Stomach (tissue), 9 donors: ENCODE data around the gene PCNT. TPM values are rescaled to one million over a fixed set of nuclear protein-coding genes. Genes with fewer than 3 reads are reported as not detected.
A peak's percentile ranks its signal among the peaks of the same experiment; 100 is the strongest.

Experiments
- DNase-seq, 2 donors: peaks; one replicate each; pipeline versions ENCODE4 v3.0.0 to v3.0.0-alpha.2; 2013 to 2019
- H3K27ac ChIP-seq, 5 donors: fragments of 200-600 bp in 4 of 5; sonication (generic) in 4 of 5; one replicate each; pipeline ENCODE4 v1.5.1; 2013 to 2019; ENCODE audit warnings: mild to moderate bottlenecking in 1 of 5, moderate library complexity in 1 of 5
- H3K27me3 ChIP-seq, 3 donors: fragments of 200-600 bp; sonication (generic); one replicate each; pipeline ENCODE4 v1.5.1; 2017 to 2019; ENCODE audit warnings: mixed run types in 1 of 3
- H3K36me3 ChIP-seq, 4 donors: fragments of 200-600 bp; sonication (generic); 1 replicate in 3 of 4; 2 replicates in 1 of 4; pipeline ENCODE4 v1.5.1; 2016 to 2019
- H3K4me1 ChIP-seq, 4 donors: fragments of 200-600 bp; sonication (generic); one replicate each; pipeline ENCODE4 v1.5.1; 2016 to 2019
- H3K4me3 ChIP-seq, 4 donors: fragments of 200-600 bp; sonication (generic) in 3 of 4; one replicate each; pipeline ENCODE4 v1.5.1; 2016 to 2019; ENCODE audit warnings: mild to moderate bottlenecking in 1 of 4
- H3K9me3 ChIP-seq, 4 donors: fragments of 200-600 bp; sonication (generic); one replicate each; pipeline ENCODE4 v1.5.1; 2016 to 2019
- EP300 ChIP-seq: sonication (generic); formaldehyde crosslinking; IDR thresholded peaks from one replicate; pipeline ENCODE4 v1.6.1; 2017; ENCODE audit warnings: antibody characterized with exemption
- POLR2A ChIP-seq, 4 donors: fragments of 450-650 bp; IDR thresholded peaks; one replicate each; pipeline ENCODE4 v1.6.1; 2016; ENCODE audit warnings: antibody characterized with exemption in 4 of 4, control low read depth in 2 of 4, mild to moderate bottlenecking in 1 of 4, moderate library complexity in 1 of 4
- POLR2AphosphoS5 ChIP-seq, 3 donors: sonication (generic); formaldehyde crosslinking; IDR thresholded peaks; one replicate each; pipeline ENCODE4 v1.6.1; 2016; ENCODE audit warnings: antibody characterized with exemption in 3 of 3
- WGBS, 5 donors: extraction: QIAGEN DNeasy Blood & Tissue Kit in 3 of 5; methylation state at CpG; one replicate each; pipeline versions ENCODE4 v1.1.5 to v1.1.7; 2013 to 2018; 5-methylcytosine and 5-hydroxymethylcytosine counted together
- intact Hi-C: fragments of 100-400 bp; cut with DNase I; formaldehyde crosslinking; loops from one replicate; pipeline ENCODE4 v1.15.1; 2023; ENCODE audit warnings: low total_unique reads
- polyA plus RNA-seq, 3 donors: library from polyadenylated mRNA; stranded (reverse); fragments of 200-250 nt; gene quantifications; one replicate each; pipeline ENCODE4 v1.2.3, GENCODE V29; 2013
- total RNA-seq, 5 donors: library from RNA; depleted of rRNA; stranded (reverse); fragments of >200 nt; gene quantifications; one replicate each; pipeline versions ENCODE4 v1.1.0 to v1.2.3, GENCODE V29; 2014 to 2016
- TF ChIP-seq, protein P1 (sequence below), 7 experiments: fragments of 450-650 bp in 4 of 7; fragments of 200-600 bp in 3 of 7; sonication (generic) in 3 of 7; IDR thresholded peaks; one replicate each; pipeline ENCODE4 v1.5.1; 2016 to 2019; ENCODE audit warnings: antibody characterized with exemption in 7 of 7, control low read depth in 2 of 7, mild to moderate bottlenecking in 1 of 7
- donor health status: healthy with polysubstance abuse.
- donor health status: Bipolar disorder and iron deficiency.
- donor health status: healthy.

PCNT gene
- total and polyA plus RNA-seq, 8 donors = 4.7 to 133 (median 38.4) TPM

DNA sequence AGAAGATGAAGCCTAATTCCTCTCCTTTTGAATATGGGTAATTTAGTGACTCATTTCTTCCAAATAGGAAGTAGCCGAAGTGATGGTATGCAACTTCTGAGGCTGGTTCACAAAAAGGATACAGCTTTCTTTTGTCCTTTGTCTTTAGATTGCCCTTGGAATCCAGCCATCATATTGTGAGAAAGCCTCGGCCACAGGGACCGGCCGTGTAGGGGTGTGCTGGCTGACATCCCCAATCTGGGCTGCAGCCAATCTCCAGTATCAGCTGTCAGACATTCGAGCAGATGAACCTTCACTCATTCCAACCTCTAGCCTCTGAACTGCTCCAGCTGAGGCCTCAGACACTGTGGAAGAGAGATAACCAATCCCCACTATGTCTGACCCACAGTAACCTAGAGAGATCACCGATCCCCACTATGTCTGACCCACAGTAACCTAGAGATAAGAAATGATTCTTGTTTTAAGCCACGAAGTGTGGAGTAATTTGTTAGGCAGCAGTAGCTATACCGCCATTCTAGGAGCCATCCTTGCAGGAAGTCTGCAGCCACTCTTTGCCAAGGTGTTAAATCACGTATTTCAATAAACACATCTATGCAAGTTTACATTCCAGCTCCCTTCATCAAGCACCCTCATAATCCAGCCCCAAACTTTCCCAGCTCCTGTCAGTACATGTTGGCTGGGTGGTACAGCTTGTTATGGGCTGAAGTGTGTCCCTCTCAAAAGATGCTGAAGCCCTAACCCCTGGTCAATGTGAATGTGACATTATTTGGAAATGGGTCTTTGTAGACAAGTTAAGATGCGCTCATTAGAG lies 131.8 kb downstream of the PCNT start:
- TF ChIP-seq POLR2A (IDR thresholded peaks at IDR 0.05) = no peak
- Histone ChIP-seq H3K4me1 (peaks cover 32 to 67% (median 48%) of the 10 kb centered on the region in 4 donors), H3K27me3 (no peaks in the 10 kb centered on the region), H3K27ac (peak overlapping the region in 3 of 5 donors; percentile 2 to 93 (median 31)), H3K36me3 (no peaks in the 10 kb centered on the region), H3K9me3 (no peaks in the 10 kb centered on the region), H3K4me3 (no peak overlapping the region)
- WGBS, 5 donors = 54 to 65% (median 59%) methylated on average over 10 of the region's 10 CpGs
- intact Hi-C loops = no loop called here
- DNase-seq = peak in 1 of 2 donors; percentile 50

DNA sequence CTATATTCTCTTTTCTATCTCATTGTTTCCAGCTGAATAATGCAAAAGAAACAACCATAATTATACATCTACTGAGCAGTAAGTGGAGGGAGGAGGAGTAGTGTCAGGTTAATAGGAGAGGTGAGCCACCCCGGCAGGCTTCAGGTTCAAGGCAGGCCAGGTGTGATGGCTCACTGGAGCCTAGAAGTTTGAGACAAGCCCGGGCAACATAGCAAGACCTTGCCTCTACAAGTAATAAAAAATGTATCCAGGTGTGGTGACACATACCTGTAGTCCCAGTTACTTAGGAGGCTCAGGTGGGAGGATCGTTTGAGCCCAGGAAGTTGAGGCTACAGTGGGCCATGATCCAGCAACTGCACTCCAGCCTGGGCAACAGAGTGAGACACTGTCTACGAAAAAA lies 132.8 kb downstream of the PCNT start:
- Histone ChIP-seq H3K9me3 (no peaks in the 10 kb centered on the region), H3K27ac (peak overlapping the region in 2 of 5 donors; percentile 31 to 93), H3K27me3 (no peaks in the 10 kb centered on the region), H3K36me3 (no peaks in the 10 kb centered on the region), H3K4me1 (peaks cover 34 to 69% (median 52%) of the 10 kb centered on the region in 4 donors), H3K4me3 (peak overlapping the region in 1 of 4 donors; percentile 71)
- WGBS, 5 donors = 89 to 94% (median 93%) methylated on average over 4 of the region's 4 CpGs
- no peak for DNase-seq
- TF ChIP-seq POLR2AphosphoS5 (IDR thresholded peaks at IDR 0.05) = no peak
- TF ChIP-seq, protein P1, sequence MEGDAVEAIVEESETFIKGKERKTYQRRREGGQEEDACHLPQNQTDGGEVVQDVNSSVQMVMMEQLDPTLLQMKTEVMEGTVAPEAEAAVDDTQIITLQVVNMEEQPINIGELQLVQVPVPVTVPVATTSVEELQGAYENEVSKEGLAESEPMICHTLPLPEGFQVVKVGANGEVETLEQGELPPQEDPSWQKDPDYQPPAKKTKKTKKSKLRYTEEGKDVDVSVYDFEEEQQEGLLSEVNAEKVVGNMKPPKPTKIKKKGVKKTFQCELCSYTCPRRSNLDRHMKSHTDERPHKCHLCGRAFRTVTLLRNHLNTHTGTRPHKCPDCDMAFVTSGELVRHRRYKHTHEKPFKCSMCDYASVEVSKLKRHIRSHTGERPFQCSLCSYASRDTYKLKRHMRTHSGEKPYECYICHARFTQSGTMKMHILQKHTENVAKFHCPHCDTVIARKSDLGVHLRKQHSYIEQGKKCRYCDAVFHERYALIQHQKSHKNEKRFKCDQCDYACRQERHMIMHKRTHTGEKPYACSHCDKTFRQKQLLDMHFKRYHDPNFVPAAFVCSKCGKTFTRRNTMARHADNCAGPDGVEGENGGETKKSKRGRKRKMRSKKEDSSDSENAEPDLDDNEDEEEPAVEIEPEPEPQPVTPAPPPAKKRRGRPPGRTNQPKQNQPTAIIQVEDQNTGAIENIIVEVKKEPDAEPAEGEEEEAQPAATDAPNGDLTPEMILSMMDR (IDR thresholded peaks at IDR 0.05) = no peak
- TF ChIP-seq EP300 = no peak
- no peak for TF ChIP-seq POLR2A (IDR thresholded peaks at IDR 0.05)
- intact Hi-C loops = no loop called here

DNA sequence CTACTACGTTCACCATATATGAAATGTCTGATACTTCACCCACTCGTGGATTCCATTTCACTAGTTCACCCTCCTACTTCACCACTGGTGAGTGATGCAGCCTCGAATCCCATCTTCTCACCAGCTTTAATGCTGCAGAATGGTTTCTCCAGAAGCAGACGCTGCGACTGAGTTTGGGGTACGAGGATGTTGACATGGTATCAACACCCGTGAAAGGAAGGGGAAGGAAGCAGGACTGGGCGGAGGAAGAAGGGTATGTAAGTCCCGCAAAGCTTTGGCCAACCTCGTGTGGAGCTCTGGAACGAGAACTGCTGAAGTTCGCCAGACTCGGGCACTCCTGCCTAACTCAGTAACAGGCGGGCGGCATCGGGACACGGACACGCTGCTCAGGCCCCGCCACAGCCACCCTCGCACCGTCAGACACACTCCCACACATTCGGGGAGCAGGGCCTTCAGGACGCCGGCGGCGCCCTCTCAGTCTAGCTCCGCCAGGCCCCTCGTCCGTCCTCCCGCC lies 133.9 kb downstream of the PCNT start:
- TF ChIP-seq, protein P1 (IDR thresholded peaks at IDR 0.05) = no peak
- TF ChIP-seq EP300 (no peak), POLR2A (IDR thresholded peaks at IDR 0.05) (no peak), POLR2AphosphoS5 (IDR thresholded peaks at IDR 0.05) (no peak)
- no peaks in the 10 kb centered on the region for H3K9me3 ChIP-seq
- 1 to 2% (median 1%) methylated on average over 28 to 30 of the region's 30 CpGs for WGBS, 5 donors
- peak overlapping the region; percentile 71 to 98 (median 97) for H3K4me3 ChIP-seq
- peaks cover 0 to 4% (median 0%) of the 10 kb centered on the region in 4 donors for H3K36me3 ChIP-seq
- peak; percentile 30 to 70 for DNase-seq
- intact Hi-C loops = no loop called here
- no peaks in the 10 kb centered on the region for H3K27me3 ChIP-seq
- peaks cover 37 to 79% (median 56%) of the 10 kb centered on the region in 4 donors for H3K4me1 ChIP-seq
- H3K27ac ChIP-seq = peak overlapping the region; percentile 75 to 93 (median 93)

DNA sequence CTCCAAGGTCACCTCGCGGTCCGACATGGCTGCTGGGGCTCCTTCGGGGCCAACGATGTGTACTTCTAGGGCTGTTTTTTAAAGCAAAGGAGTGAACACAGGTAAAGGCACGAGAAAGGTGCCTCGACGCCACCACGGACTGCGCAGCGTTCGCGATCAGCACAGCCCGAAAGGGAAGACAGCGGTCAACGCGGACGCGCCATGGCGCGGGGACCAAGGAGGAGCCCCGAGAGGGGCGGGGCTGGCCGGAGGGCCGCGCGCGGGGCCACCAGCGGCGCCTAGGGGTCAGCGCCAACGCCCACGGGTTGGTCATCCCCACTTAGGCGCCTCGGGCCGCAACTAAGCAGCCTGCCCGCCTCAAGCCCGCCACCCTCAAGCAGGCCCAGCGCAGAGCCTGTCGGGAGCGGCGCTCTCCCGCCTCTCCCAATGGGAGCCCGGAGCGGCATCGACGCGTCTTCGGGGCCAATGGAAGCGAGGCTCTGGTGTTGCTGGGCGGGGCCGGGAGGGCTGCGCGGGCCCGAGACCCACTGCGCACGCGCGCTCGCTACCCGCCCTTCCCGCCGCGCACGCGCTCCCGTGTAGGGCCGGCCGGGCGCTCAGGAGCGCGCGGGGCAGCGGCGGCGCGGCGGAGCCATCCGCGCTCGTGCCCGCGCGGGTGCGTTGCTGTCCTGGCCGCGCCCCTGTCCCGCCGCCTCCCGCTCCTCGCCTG lies 134.5 kb downstream of the PCNT start, which contains the start of gene DIP2A:
DIP2A (plus strand) TSS at position 577 of the 709 bp plus-strand sequence. CDS start 241 bp downstream, outside the sequence.
- Histone ChIP-seq H3K4me3 (peak within 1 kb of the TSS; percentile 71 to 98 (median 97)), H3K27ac (peak within 1 kb of the TSS; percentile 88 to 97 (median 93)), H3K27me3 (no peaks in the 10 kb centered on the region), H3K4me1 (peaks cover 37 to 74% (median 55%) of the 10 kb centered on the region in 4 donors), H3K36me3 (peaks cover 0 to 9% (median under 1%) of the 10 kb centered on the region in 4 donors), H3K9me3 (no peaks in the 10 kb centered on the region)
- DNase-seq = peak; percentile 96 to 99
- 0 to 1% (median 0%) methylated on average over 27 to 90 of the region's 91 CpGs for WGBS, 5 donors
- TF ChIP-seq POLR2AphosphoS5 (IDR thresholded peaks at IDR 0.05) (peak; percentile 87 to 96 (median 87)), EP300 (no peak), POLR2A (IDR thresholded peaks at IDR 0.05) (peak in 1 of 4 donors; percentile 14)
- intact Hi-C loops = no loop called here

DNA sequence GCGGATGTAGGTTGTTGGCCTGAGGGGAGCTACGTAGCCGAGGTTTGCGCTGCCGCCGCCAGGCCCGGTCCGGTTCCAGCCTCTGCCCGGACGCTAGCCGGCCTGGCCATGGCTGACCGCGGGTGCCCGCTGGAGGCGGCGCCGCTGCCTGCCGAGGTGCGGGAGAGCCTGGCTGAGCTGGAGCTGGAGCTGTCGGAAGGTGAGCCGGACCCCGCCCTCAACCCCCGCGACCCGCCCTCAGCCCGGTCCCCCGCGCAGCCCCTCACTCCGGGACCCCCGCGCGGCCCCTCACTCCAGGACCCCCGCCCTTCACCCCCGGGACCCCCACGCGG lies 135.0 kb downstream of the PCNT start:
- Histone ChIP-seq H3K27ac (peak overlapping the region; percentile 88 to 97 (median 93)), H3K9me3 (no peaks in the 10 kb centered on the region), H3K4me3 (peak overlapping the region; percentile 71 to 98 (median 97)), H3K36me3 (peaks cover 0 to 12% (median 5%) of the 10 kb centered on the region in 4 donors), H3K4me1 (peaks cover 37 to 72% (median 54%) of the 10 kb centered on the region in 4 donors), H3K27me3 (no peaks in the 10 kb centered on the region)
- no peak for TF ChIP-seq EP300
- peak in 1 of 3 donors; percentile 48 for TF ChIP-seq POLR2AphosphoS5 (IDR thresholded peaks at IDR 0.05)
- intact Hi-C loops = no loop called here
- 0 to 1% (median 0%) methylated on average over 7 to 36 of the region's 36 CpGs for WGBS, 5 donors
- DNase-seq = no peak
